Central memory CD8-positive, alpha-beta T cell (primary cell): ENCODE data around the gene PRR9.
"Not testable (repeated sequence)": the region's sequence is repeated elsewhere in the genome, so short reads cannot be mapped to it uniquely, and the experiment has no call there.

Experiments used
- ATAC-seq: fragments of 150-1000 bp; cut with Tn5 transposase; replicated peaks from 2 replicates; pipeline ENCODE4 v1.10.0; 2022; ENCODE audit warnings: mild to moderate bottlenecking, moderate FRiP score, moderate number of reproducible peaks; ENCODE audit not compliant: poor library complexity, severe bottlenecking; ENCODE audit errors: extremely low read depth
- DNase-seq, 2 donors: peaks; one replicate each; pipeline ENCODE4 v3.0.0; 2021; ENCODE audit warnings: low spot score in 2 of 2
- H3K27ac Mint-ChIP-seq: one replicate; pipeline ENCODE4 v1.8.0; 2022; ENCODE audit warnings: low read depth, mild to moderate bottlenecking, moderate library complexity, mixed read lengths
- H3K27me3 Mint-ChIP-seq: one replicate; pipeline ENCODE4 v1.8.0; 2022; ENCODE audit warnings: mixed read lengths
- H3K36me3 Mint-ChIP-seq: one replicate; pipeline ENCODE4 v1.8.0; 2022; ENCODE audit warnings: mild to moderate bottlenecking, moderate library complexity, mixed read lengths; ENCODE audit not compliant: insufficient read depth
- H3K4me1 Mint-ChIP-seq: one replicate; pipeline ENCODE4 v1.8.0; 2022; ENCODE audit warnings: mixed read lengths
- H3K4me3 Mint-ChIP-seq: one replicate; pipeline ENCODE4 v1.8.0; 2022; ENCODE audit warnings: mild to moderate bottlenecking, moderate library complexity, mixed read lengths
- H3K9me3 Mint-ChIP-seq: one replicate; pipeline ENCODE4 v1.8.0; 2022; ENCODE audit warnings: mixed read lengths

PRR9 gene

GRCh38 chr1:153210206-153210605 lies 7.2 kb upstream of the PRR9 start:
- H3K36me3 Mint-ChIP-seq = no peaks in the 10 kb centered on the region
- H3K27me3 Mint-ChIP-seq = peaks cover 54% of the 10 kb centered on the region
- ATAC-seq = no peak
- H3K27ac Mint-ChIP-seq = no peak overlapping the region
- no peak for DNase-seq
- no peaks in the 10 kb centered on the region for H3K9me3 Mint-ChIP-seq
- no peaks in the 10 kb centered on the region for H3K4me1 Mint-ChIP-seq
- H3K4me3 Mint-ChIP-seq = no peak overlapping the region

GRCh38 chr1:153212201-153212600 lies 5.2 kb upstream of the PRR9 start:
- H3K36me3 Mint-ChIP-seq = no peaks in the 10 kb centered on the region
- H3K4me1 Mint-ChIP-seq = no peaks in the 10 kb centered on the region
- ATAC-seq = no peak
- no peak overlapping the region for H3K27ac Mint-ChIP-seq
- H3K4me3 Mint-ChIP-seq = no peak overlapping the region
- peaks cover 51% of the 10 kb centered on the region for H3K27me3 Mint-ChIP-seq
- no peaks in the 10 kb centered on the region for H3K9me3 Mint-ChIP-seq
- no peak for DNase-seq

GRCh38 chr1:153213519-153213918 lies 3.9 kb upstream of the PRR9 start:
- Mint-ChIP-seq H3K4me3 (no peak overlapping the region), H3K27me3 (peaks cover 52% of the 10 kb centered on the region), H3K4me1 (no peaks in the 10 kb centered on the region), H3K9me3 (no peaks in the 10 kb centered on the region), H3K27ac (no peak overlapping the region), H3K36me3 (no peaks in the 10 kb centered on the region)
- DNase-seq (no peak), ATAC-seq (no peak)

GRCh38 chr1:153217744-153218416 lies 496 bp downstream of the PRR9 start:
- no peaks in the 10 kb centered on the region for H3K9me3 Mint-ChIP-seq
- peaks cover 1% of the 10 kb centered on the region for H3K4me1 Mint-ChIP-seq
- no peak overlapping the region for H3K27ac Mint-ChIP-seq
- H3K27me3 Mint-ChIP-seq = peaks cover 60% of the 10 kb centered on the region
- peaks cover 1% of the 10 kb centered on the region for H3K36me3 Mint-ChIP-seq
- DNase-seq (no peak), ATAC-seq (no peak)
- no peak overlapping the region for H3K4me3 Mint-ChIP-seq

- no peaks in the 10 kb centered on the region for H3K9me3 Mint-ChIP-seq
- peaks cover 1% of the 10 kb centered on the region for H3K36me3 Mint-ChIP-seq
- DNase-seq (no peak), ATAC-seq (no peak)
- peaks cover 9% of the 10 kb centered on the region for H3K4me1 Mint-ChIP-seq
- peaks cover 56% of the 10 kb centered on the region for H3K27me3 Mint-ChIP-seq
- H3K4me3 Mint-ChIP-seq = no peak overlapping the region
- no peak overlapping the region for H3K27ac Mint-ChIP-seq
Observed at GRCh38 chr1:153220606-153221303, 3.4 kb downstream of the PRR9 start.

GRCh38 chr1:153223040-153223891 lies 5.9 kb downstream of the PRR9 start:
- H3K4me3 Mint-ChIP-seq, H3K9me3 Mint-ChIP-seq, H3K36me3 Mint-ChIP-seq, H3K27ac Mint-ChIP-seq, ATAC-seq, H3K4me1 Mint-ChIP-seq: not testable (repeated sequence)
- H3K27me3 Mint-ChIP-seq = peaks cover 43% of the 10 kb centered on the region
- DNase-seq = peak in 1 of 2 donors; percentile 21

GRCh38 chr1:153227810-153228209 lies 10.4 kb downstream of the PRR9 start:
- H3K27ac Mint-ChIP-seq = no peak overlapping the region
- DNase-seq = no peak
- no peak for ATAC-seq
- H3K4me1 Mint-ChIP-seq = peaks cover 8% of the 10 kb centered on the region
- H3K27me3 Mint-ChIP-seq = peaks cover 14% of the 10 kb centered on the region
- H3K36me3 Mint-ChIP-seq = no peaks in the 10 kb centered on the region
- H3K4me3 Mint-ChIP-seq = no peak overlapping the region
- H3K9me3 Mint-ChIP-seq = no peaks in the 10 kb centered on the region

- DNase-seq (no peak), ATAC-seq (no peak)
- Mint-ChIP-seq H3K4me1 (peaks cover 2% of the 10 kb centered on the region), H3K9me3 (no peaks in the 10 kb centered on the region), H3K4me3 (no peak overlapping the region), H3K27ac (no peak overlapping the region), H3K27me3 (peaks cover 14% of the 10 kb centered on the region), H3K36me3 (no peaks in the 10 kb centered on the region)
Observed at GRCh38 chr1:153228491-153228890, 11.1 kb downstream of the PRR9 start.

GRCh38 chr1:153229076-153229829 lies 11.9 kb downstream of the PRR9 start:
- H3K4me1 Mint-ChIP-seq, DNase-seq, H3K27ac Mint-ChIP-seq, H3K9me3 Mint-ChIP-seq, H3K27me3 Mint-ChIP-seq, ATAC-seq, H3K36me3 Mint-ChIP-seq, H3K4me3 Mint-ChIP-seq: not testable (repeated sequence)

GRCh38 chr1:153231363-153231762 lies 14.0 kb downstream of the PRR9 start:
- ATAC-seq (no peak), DNase-seq (no peak)
- no peaks in the 10 kb centered on the region for H3K4me1 Mint-ChIP-seq
- H3K36me3 Mint-ChIP-seq = no peaks in the 10 kb centered on the region
- no peaks in the 10 kb centered on the region for H3K9me3 Mint-ChIP-seq
- H3K4me3 Mint-ChIP-seq = no peak overlapping the region
- H3K27me3 Mint-ChIP-seq = peaks cover 22% of the 10 kb centered on the region
- H3K27ac Mint-ChIP-seq = no peak overlapping the region

GRCh38 chr1:153231785-153232184 lies 14.4 kb downstream of the PRR9 start:
- H3K4me3 Mint-ChIP-seq = no peak overlapping the region
- H3K4me1 Mint-ChIP-seq = no peaks in the 10 kb centered on the region
- H3K27ac Mint-ChIP-seq = no peak overlapping the region
- DNase-seq (no peak), ATAC-seq (no peak)
- no peaks in the 10 kb centered on the region for H3K36me3 Mint-ChIP-seq
- H3K9me3 Mint-ChIP-seq = no peaks in the 10 kb centered on the region
- peaks cover 25% of the 10 kb centered on the region for H3K27me3 Mint-ChIP-seq

GRCh38 chr1:153232553-153232952 lies 15.2 kb downstream of the PRR9 start:
- no peak for ATAC-seq
- no peaks in the 10 kb centered on the region for H3K4me1 Mint-ChIP-seq
- no peak overlapping the region for H3K4me3 Mint-ChIP-seq
- no peaks in the 10 kb centered on the region for H3K36me3 Mint-ChIP-seq
- no peak for DNase-seq
- no peaks in the 10 kb centered on the region for H3K9me3 Mint-ChIP-seq
- no peak overlapping the region for H3K27ac Mint-ChIP-seq
- peaks cover 33% of the 10 kb centered on the region for H3K27me3 Mint-ChIP-seq
